K562 (cell line): ENCODE measurements around the gene TTC16. TPM values are rescaled to one million over a fixed set of nuclear protein-coding genes. Genes with fewer than 3 reads are reported as not detected.

Source experiments
- ATAC-seq: fragments of 200-7000 bp; cut with Tn5 transposase; 3 replicates; pipeline ENCODE4 v1.9.1; 2020; ENCODE audit warnings: moderate library complexity
- BruUV-seq: library from RNA; stranded (reverse); fragments of 400-500 nt; replicated peaks from 2 replicates; lab custom pipeline; 2021; lab: Mats Ljungman, UMichigan
- CTCF ChIA-PET: fragments of 300-600 bp; formaldehyde crosslinking; extraction: SDS; loops from one replicate; lab custom pipeline; 2021; ENCODE audit warnings: low intra/inter-chr PET ratio; lab: Yijun Ruan, JAX
- POLR2A ChIA-PET: fragments of 300-600, 350-650 bp; sonication (Branson Sonifier 250); formaldehyde crosslinking; extraction: SDS; loops from one replicate; lab custom pipeline; 2021; ENCODE audit warnings: antibody characterized with exemption, inconsistent platforms; lab: Yijun Ruan, JAX
- DNase-seq, 4 experiments: peaks; one replicate each; pipeline versions ENCODE4 v3.0.0 to v3.0.0-alpha.2; 2011 to 2018; ENCODE audit warnings: low spot score in 3 of 4, mixed read lengths in 3 of 4; ENCODE audit errors: extremely low read depth in 1 of 4
- FAIRE-seq: peaks from 2 replicates; lab custom pipeline; 2011; peaks lifted over from hg19 to GRCh38; lab: Jason Lieb, UNC
- H2AFZ ChIP-seq: 2 replicates; pipeline ENCODE4 v1.6.0; 2011; ENCODE audit warnings: low read depth, low read length, control low read depth, inconsistent platforms
- H3K27ac ChIP-seq: fragments of 200-600 bp; 3 replicates; pipeline ENCODE4 v1.8.0; 2011; ENCODE audit warnings: low read depth, mild to moderate bottlenecking, control low read depth, inconsistent platforms, low read length, moderate library complexity, mixed read lengths; ENCODE audit errors: extremely low read depth
- H3K27me3 ChIP-seq, 2 experiments: fragments of 300-600 bp in 1 of 2; 2 replicates in 1 of 2; 3 replicates in 1 of 2; pipeline versions ENCODE4 v1.6.0 to v1.8.0; 2011; ENCODE audit warnings: inconsistent platforms in 2 of 2, low read length in 2 of 2, mild to moderate bottlenecking in 1 of 2, mixed read lengths in 1 of 2, moderate library complexity in 1 of 2; ENCODE audit not compliant: control insufficient read depth in 2 of 2, insufficient read depth in 2 of 2
- H3K36me3 ChIP-seq: fragments of 300-600 bp; 3 replicates; pipeline ENCODE4 v1.8.0; 2011; ENCODE audit warnings: mild to moderate bottlenecking, low read length, inconsistent platforms; ENCODE audit not compliant: control insufficient read depth, insufficient read depth
- H3K4me1 ChIP-seq, 2 experiments: fragments of 200-600 bp in 1 of 2; replicated peaks in 1 of 2; 2 replicates in 1 of 2; 3 replicates in 1 of 2; pipeline versions ENCODE4 v1.5.1 to v1.8.0; 2011; ENCODE audit warnings: inconsistent platforms in 2 of 2, low read length in 2 of 2, mild to moderate bottlenecking in 1 of 2, mixed read lengths in 1 of 2, moderate library complexity in 1 of 2; ENCODE audit not compliant: control insufficient read depth in 2 of 2, insufficient read depth in 2 of 2
- H3K4me2 ChIP-seq: 2 replicates; pipeline ENCODE4 v1.6.1; 2011; ENCODE audit warnings: low read length, control low read depth, inconsistent platforms, mixed read lengths; ENCODE audit not compliant: insufficient read depth
- H3K4me3 ChIP-seq: fragments of 200-600 bp; sonication (generic), shearing (Covaris generic); 2 replicates; pipeline ENCODE4 v1.5.1; 2016; ENCODE audit warnings: control low read depth, inconsistent platforms
- H3K79me2 ChIP-seq: fragments of 200-600 bp; 3 replicates; pipeline ENCODE4 v1.8.0; 2011; ENCODE audit warnings: low read length, inconsistent platforms; ENCODE audit not compliant: control insufficient read depth, insufficient read depth
- H3K9ac ChIP-seq, 2 experiments: 2 replicates each; pipeline versions ENCODE4 v1.6.0 to v1.6.1; 2011; ENCODE audit warnings: low read depth in 2 of 2, low read length in 2 of 2, control low read depth in 1 of 2, inconsistent platforms in 1 of 2, mild to moderate bottlenecking in 1 of 2, mixed read lengths in 1 of 2; ENCODE audit not compliant: insufficient read depth in 1 of 2
- H3K9me1 ChIP-seq: one replicate; pipeline ENCODE4 v1.6.0; 2011; ENCODE audit warnings: inconsistent platforms, mild to moderate bottlenecking, low read length, moderate library complexity; ENCODE audit not compliant: control insufficient read depth, insufficient read depth
- H3K9me3 ChIP-seq: replicated peaks from 2 replicates; pipeline ENCODE4 v1.5.1; 2011; ENCODE audit warnings: low read depth, low read length, inconsistent platforms; ENCODE audit not compliant: control insufficient read depth, insufficient read depth
- H4K20me1 ChIP-seq: replicated peaks from 2 replicates; pipeline ENCODE4 v1.6.1; 2011; ENCODE audit warnings: low read length, inconsistent platforms, mixed read lengths; ENCODE audit not compliant: control insufficient read depth, insufficient read depth
- BCOR ChIP-seq: fragments of 450-650 bp; IDR thresholded peaks from 2 replicates; pipeline ENCODE4 v1.6.1; 2016
- CAMTA2 ChIP-seq: fragments of 250-450 bp; sonication (Bioruptor Pico); conservative IDR thresholded peaks from 2 replicates; pipeline ENCODE4 v1.5.1; 2022
- NR2C1 ChIP-seq, 2 experiments: fragments of 450-650 bp; IDR thresholded peaks; 2 replicates each; pipeline ENCODE4 v1.6.1; 2017; ENCODE audit warnings: mild to moderate bottlenecking in 2 of 2, antibody characterized with exemption in 1 of 2, inconsistent platforms in 1 of 2, missing compliant biosample characterization in 1 of 2, missing genetic modification characterization in 1 of 2
- RBM25 ChIP-seq: fragments of 200-400 bp; formaldehyde crosslinking; IDR thresholded peaks from 2 replicates; pipeline ENCODE4 v1.6.1; 2018; ENCODE audit warnings: low read length, low read depth, moderate library complexity; ENCODE audit not compliant: severe bottlenecking
- SUPT5H ChIP-seq: fragments of 450-650 bp; IDR thresholded peaks from 2 replicates; pipeline ENCODE4 v1.6.1; 2016
- XRCC3 ChIP-seq: fragments of 450-650 bp; IDR thresholded peaks from 2 replicates; pipeline ENCODE4 v1.6.1; 2017; ENCODE audit warnings: mild to moderate bottlenecking, moderate library complexity
- ZNF436 ChIP-seq: fragments of 250-450, 450-650 bp; sonication (Bioruptor Pico); formaldehyde crosslinking; IDR thresholded peaks from 2 replicates; pipeline ENCODE4 v1.7.0; 2020; ENCODE audit warnings: mild to moderate bottlenecking
- WGBS: fragments of 100-300 bp; shearing (Covaris generic); methylation state at CpG from one replicate; pipeline ENCODE4 v1.1.6; 2016; ENCODE audit warnings: low coverage, mixed read lengths; ENCODE audit not compliant: insufficient coverage; ENCODE audit errors: missing lambda C conversion rate; 5-methylcytosine and 5-hydroxymethylcytosine counted together
- in situ Hi-C: fragments of 300-500 bp; cut with MboI; formaldehyde crosslinking; loops from 4 replicates; pipeline ENCODE4 v1.15.0; 2018; ENCODE audit warnings: inconsistent platforms, mixed read lengths
- intact Hi-C: fragments of 100-400 bp; cut with micrococcal nuclease; formaldehyde crosslinking; loops from 2 replicates; pipeline ENCODE4 v1.14.2; 2022
- polyA plus RNA-seq, 8 experiments: library from polyadenylated mRNA; depleted of rRNA in 4 of 8; stranded (reverse) in 5 of 8; unstranded in 3 of 8; fragments of >200 nt; fragmentation: Nextera tagmentation in 2 of 8; fragmentation: Illumina TruSeq in 1 of 8; extraction: Ambion mirVana in 2 of 8; extraction: Trizol in 1 of 8; gene quantifications; 2 replicates each; pipeline versions ENCODE4 v1.2.1 to v1.2.3, GENCODE V29; 2011 to 2014; ENCODE audit warnings: inconsistent platforms in 1 of 8, missing spikeins in 1 of 8
- total RNA-seq, 7 experiments: library from RNA; depleted of rRNA in 6 of 7; stranded (reverse); fragments of >200 nt in 6 of 7; fragmentation: Illumina TruSeq in 2 of 7; extraction: Trizol in 2 of 7; gene quantifications; 2 replicates each; pipeline versions ENCODE4 v1.2.1 to v1.2.3, GENCODE V29; 2011 to 2021; ENCODE audit warnings: low replicate concordance in 1 of 7
- TF ChIP-seq, protein P1 (sequence below): fragments of 150-350 bp; conservative IDR thresholded peaks from 2 replicates; pipeline ENCODE4 v1.6.1; 2014; ENCODE audit warnings: low read length
- TF ChIP-seq, protein P2 (sequence below): fragments of 250-450 bp; sonication (Bioruptor Pico); IDR thresholded peaks from 2 replicates; pipeline ENCODE4 v1.8.0; 2021; ENCODE audit warnings: moderate library complexity, mild to moderate bottlenecking, inconsistent platforms
- TF ChIP-seq, protein P3 (sequence below): fragments of 450-650 bp; conservative IDR thresholded peaks from 2 replicates; pipeline ENCODE4 v1.6.1; 2016; ENCODE audit warnings: missing genetic modification characterization, low read depth, mild to moderate bottlenecking, control low read depth, missing compliant biosample characterization
- TF ChIP-seq, protein P4 (sequence below): sonication (generic); formaldehyde crosslinking; IDR thresholded peaks from 2 replicates; pipeline ENCODE4 v1.8.1; 2022; ENCODE audit warnings: missing genetic modification reagents

TTC16 gene
- total and polyA plus RNA-seq, 9 of the 15 experiments (the other 6 are each of a cell fraction or from before 2014, with no cell fraction given), result 0.11 TPM; not detected in 8

DNA sequence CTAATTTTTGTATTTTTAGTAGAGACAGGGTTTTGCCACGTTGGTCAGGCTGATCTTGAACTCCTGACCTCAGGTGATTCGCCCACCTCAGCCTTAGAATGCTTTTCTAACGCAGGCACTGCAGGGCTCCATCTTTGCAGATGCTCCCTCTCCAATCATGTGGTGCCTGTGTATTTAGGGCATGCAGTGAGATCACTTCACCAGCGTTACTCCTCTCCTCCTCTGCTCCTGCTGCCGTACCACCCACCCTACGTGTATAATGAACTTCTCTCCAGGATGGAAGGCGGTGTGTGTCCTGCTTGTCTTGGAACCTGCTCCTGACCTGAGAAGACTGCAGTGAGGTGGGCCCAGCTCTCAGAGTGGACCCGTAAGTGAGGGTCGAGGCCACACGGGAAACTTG, 22.7 kb upstream of the TTC16 start (continued):
- TF ChIP-seq, protein P1, sequence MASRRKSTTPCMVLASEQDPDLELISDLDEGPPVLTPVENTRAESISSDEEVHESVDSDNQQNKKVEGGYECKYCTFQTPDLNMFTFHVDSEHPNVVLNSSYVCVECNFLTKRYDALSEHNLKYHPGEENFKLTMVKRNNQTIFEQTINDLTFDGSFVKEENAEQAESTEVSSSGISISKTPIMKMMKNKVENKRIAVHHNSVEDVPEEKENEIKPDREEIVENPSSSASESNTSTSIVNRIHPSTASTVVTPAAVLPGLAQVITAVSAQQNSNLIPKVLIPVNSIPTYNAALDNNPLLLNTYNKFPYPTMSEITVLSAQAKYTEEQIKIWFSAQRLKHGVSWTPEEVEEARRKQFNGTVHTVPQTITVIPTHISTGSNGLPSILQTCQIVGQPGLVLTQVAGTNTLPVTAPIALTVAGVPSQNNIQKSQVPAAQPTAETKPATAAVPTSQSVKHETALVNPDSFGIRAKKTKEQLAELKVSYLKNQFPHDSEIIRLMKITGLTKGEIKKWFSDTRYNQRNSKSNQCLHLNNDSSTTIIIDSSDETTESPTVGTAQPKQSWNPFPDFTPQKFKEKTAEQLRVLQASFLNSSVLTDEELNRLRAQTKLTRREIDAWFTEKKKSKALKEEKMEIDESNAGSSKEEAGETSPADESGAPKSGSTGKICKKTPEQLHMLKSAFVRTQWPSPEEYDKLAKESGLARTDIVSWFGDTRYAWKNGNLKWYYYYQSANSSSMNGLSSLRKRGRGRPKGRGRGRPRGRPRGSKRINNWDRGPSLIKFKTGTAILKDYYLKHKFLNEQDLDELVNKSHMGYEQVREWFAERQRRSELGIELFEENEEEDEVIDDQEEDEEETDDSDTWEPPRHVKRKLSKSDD, result no peak
- TF ChIP-seq SUPT5H (no peak), CAMTA2 (no peak)
- TF ChIP-seq, all 486 proteins: peak for 0

DNA sequence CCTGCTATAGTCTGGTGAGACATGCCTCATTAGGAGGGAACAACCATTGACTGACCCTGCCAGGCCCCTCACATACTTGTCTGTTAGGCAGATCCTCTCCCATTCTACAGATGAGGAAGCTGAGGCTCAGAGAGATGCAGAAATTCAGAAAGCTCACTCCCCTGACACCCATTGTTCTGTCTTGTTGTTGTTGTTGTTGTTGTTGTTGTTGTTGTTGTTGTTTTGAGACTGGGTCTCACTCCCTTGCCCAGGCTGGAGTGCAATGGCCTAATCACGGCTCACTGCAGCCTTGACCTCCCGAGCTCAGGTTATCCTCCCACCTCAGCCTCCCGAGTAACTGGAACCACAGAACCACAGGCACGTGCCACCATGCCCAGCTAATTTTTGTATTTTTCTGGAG, 22.2 kb upstream of the TTC16 start:
- Histone ChIP-seq H3K9ac (no peak overlapping the region), H3K27ac (no peak overlapping the region), H2AFZ (no peak overlapping the region), H3K4me1 (peaks cover 4 to 7% of the 10 kb centered on the region in 2 experiments), H3K27me3 (no peaks in the 10 kb centered on the region), H3K4me2 (no peak overlapping the region), H3K4me3 (no peak overlapping the region), H3K79me2 (no peaks in the 10 kb centered on the region), H3K36me3 (no peaks in the 10 kb centered on the region; the same call in 2 of the 3 replicates), H3K9me3 (no peaks in the 10 kb centered on the region), H3K9me1 (no peaks in the 10 kb centered on the region), H4K20me1 (no peaks in the 10 kb centered on the region)
- in situ Hi-C loops (no loop called here), intact Hi-C loops (no loop called here)
- FAIRE-seq (no peak), ATAC-seq (no peak), DNase-seq (no peak)
- CTCF ChIA-PET, result no interaction called here
- 47% methylated on average over 3 of the region's 4 CpGs for WGBS
- POLR2A ChIA-PET, result interaction anchor here (0.7 to 1.8 kb wide), 2 partner anchors 12 to 42 kb away, joined by 3 to 6 read pairs; no protein-coding TSS in a partner anchor
- no TSS peak for BruUV-seq
- TF ChIP-seq, protein P2, sequence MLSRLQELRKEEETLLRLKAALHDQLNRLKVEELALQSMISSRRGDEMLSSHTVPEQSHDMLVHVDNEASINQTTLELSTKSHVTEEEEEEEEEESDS, result no peak
- TF ChIP-seq, protein P3, sequence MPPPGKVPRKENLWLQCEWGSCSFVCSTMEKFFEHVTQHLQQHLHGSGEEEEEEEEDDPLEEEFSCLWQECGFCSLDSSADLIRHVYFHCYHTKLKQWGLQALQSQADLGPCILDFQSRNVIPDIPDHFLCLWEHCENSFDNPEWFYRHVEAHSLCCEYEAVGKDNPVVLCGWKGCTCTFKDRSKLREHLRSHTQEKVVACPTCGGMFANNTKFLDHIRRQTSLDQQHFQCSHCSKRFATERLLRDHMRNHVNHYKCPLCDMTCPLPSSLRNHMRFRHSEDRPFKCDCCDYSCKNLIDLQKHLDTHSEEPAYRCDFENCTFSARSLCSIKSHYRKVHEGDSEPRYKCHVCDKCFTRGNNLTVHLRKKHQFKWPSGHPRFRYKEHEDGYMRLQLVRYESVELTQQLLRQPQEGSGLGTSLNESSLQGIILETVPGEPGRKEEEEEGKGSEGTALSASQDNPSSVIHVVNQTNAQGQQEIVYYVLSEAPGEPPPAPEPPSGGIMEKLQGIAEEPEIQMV (tag), result no peak
- TF ChIP-seq, protein P4, sequence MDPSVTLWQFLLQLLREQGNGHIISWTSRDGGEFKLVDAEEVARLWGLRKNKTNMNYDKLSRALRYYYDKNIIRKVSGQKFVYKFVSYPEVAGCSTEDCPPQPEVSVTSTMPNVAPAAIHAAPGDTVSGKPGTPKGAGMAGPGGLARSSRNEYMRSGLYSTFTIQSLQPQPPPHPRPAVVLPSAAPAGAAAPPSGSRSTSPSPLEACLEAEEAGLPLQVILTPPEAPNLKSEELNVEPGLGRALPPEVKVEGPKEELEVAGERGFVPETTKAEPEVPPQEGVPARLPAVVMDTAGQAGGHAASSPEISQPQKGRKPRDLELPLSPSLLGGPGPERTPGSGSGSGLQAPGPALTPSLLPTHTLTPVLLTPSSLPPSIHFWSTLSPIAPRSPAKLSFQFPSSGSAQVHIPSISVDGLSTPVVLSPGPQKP (CRISPR knock-in tag), result no peak
- TF ChIP-seq NR2C1 (IDR thresholded peaks at IDR 0.05) (no peak), NR2C1 (tag; IDR thresholded peaks at IDR 0.05) (no peak), ZNF436 (no peak), XRCC3 (no peak), BCOR (0 out of 2 replicates have a peak, but pooled peaks have one; percentile 13), RBM25 (peak; percentile 56)
